AG10803 (cell line): ENCODE results near the gene TTLL4.

Source experiments
- DNase-seq: peaks from one replicate; pipeline ENCODE4 v3.0.0; 2010; ENCODE audit warnings: low read depth
- H3K4me3 ChIP-seq: 2 replicates; pipeline ENCODE4 v1.5.1; 2011; ENCODE audit warnings: mild to moderate bottlenecking, low read length, control low read depth
- TF ChIP-seq, protein P1 (sequence below): conservative IDR thresholded peaks from 2 replicates; pipeline ENCODE4 v1.5.1; 2011; ENCODE audit warnings: mild to moderate bottlenecking, low read length, control low read depth, inconsistent platforms

Gene TTLL4

GRCh38 chr2:218783688-218784087 lies 73.1 kb downstream of the TTLL4 start:
- H3K4me3 ChIP-seq = no peak overlapping the region
- TF ChIP-seq, protein P1, sequence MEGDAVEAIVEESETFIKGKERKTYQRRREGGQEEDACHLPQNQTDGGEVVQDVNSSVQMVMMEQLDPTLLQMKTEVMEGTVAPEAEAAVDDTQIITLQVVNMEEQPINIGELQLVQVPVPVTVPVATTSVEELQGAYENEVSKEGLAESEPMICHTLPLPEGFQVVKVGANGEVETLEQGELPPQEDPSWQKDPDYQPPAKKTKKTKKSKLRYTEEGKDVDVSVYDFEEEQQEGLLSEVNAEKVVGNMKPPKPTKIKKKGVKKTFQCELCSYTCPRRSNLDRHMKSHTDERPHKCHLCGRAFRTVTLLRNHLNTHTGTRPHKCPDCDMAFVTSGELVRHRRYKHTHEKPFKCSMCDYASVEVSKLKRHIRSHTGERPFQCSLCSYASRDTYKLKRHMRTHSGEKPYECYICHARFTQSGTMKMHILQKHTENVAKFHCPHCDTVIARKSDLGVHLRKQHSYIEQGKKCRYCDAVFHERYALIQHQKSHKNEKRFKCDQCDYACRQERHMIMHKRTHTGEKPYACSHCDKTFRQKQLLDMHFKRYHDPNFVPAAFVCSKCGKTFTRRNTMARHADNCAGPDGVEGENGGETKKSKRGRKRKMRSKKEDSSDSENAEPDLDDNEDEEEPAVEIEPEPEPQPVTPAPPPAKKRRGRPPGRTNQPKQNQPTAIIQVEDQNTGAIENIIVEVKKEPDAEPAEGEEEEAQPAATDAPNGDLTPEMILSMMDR = no peak
- no peak for DNase-seq

DNA sequence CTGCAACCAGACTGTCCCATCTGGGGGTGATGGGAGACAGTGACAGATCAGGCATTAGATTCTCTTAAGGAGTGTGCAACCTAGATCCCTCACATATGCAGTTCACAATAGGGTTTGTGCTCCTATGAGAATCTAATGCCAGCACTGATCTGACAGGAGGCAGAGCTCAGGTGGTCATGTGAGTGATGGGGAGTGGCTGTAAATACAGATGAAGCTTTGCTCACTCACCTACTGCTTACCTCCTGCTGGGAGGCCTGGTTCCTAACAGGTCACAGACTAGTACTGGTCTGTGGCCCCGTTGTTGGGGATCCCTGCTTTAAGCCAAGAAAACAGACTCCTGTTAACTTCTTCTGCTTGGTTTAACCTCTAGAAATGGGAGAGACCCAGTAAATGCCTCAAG lies 74.5 kb downstream of the TTLL4 start:
- TF ChIP-seq, protein P1 = no peak
- DNase-seq = no peak
- H3K4me3 ChIP-seq = no peak overlapping the region

- no peak for DNase-seq
- TF ChIP-seq, protein P1 = no peak
- no peak overlapping the region for H3K4me3 ChIP-seq
Observed at GRCh38 chr2:218786133-218786532, 75.5 kb downstream of the TTLL4 start.

DNA sequence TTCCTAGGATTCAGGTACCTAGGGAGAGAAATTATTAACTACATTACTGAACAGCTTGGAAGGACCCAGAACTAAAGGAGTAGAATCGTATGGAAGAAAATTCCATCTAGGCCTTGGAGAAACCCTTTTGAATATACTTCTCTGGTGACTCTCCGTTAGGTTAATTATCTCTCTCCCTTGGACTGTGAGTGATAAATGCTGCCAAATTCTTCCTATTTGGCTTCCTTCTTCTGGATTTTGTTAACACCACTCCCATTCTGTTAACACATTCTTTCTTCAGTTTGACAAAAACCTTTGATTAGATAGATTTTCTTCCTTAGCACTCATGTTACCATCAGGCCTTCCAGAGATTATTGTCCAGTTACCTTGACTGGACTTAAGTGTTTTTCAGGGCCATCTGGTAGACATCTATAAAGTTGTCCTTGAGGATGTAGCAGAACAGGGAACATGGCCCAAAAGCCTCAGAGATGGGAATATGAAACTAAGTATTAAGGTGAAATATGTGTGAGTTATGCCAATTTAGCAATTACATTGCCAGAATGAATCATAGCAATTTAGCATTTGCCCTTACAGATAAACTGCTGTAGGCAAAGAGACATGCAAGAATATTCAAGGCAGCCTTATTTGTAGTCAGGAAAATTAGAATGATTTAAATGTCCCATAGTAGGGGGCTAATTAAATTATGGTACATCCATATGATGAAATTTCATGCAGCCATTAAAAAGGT lies 78.1 kb downstream of the TTLL4 start:
- peak; percentile 10 for DNase-seq
- no peak overlapping the region for H3K4me3 ChIP-seq
- TF ChIP-seq, protein P1 = no peak

- TF ChIP-seq, protein P1 = no peak
- no peak for DNase-seq
- no peak overlapping the region for H3K4me3 ChIP-seq
Observed at GRCh38 chr2:218792433-218792832, 81.8 kb downstream of the TTLL4 start.

- no peak for DNase-seq
- TF ChIP-seq, protein P1 = no peak
- H3K4me3 ChIP-seq = no peak overlapping the region
Observed at GRCh38 chr2:218796691-218797090, 86.1 kb downstream of the TTLL4 start.

GRCh38 chr2:218798767-218799504 lies 88.3 kb downstream of the TTLL4 start:
- TF ChIP-seq, protein P1 = no peak
- no peak for DNase-seq
- H3K4me3 ChIP-seq = no peak overlapping the region
